Measurements from ENCODE around the gene PAF1.
"Not testable (repeated sequence)": the region's sequence is repeated elsewhere in the genome, so short reads cannot be mapped to it uniquely, and the experiment has no call there.

PAF1 gene

GRCh38 chr19:39380521-39381502 lies 10.1 kb downstream of the PAF1 start:
- H3F3A ChIP-seq (ENCODE audit: insufficient read depth, low read length), result no peaks in the 10 kb centered on the region
- no peak overlapping the region for H3K9ac ChIP-seq (ENCODE audit: low read length)
- no peak overlapping the region for H2AFZ ChIP-seq (ENCODE audit: low read length)
- H3K4me2 ChIP-seq (ENCODE audit: low read length), result no peak overlapping the region
- TF ChIP-seq CTCF (IDR thresholded peaks at IDR 0.05; ENCODE audit: low read length) (no peak), EZH2 (IDR thresholded peaks at IDR 0.05; ENCODE audit: borderline replicate concordance, low read length) (no peak)
- H3K27ac ChIP-seq (ENCODE audit: low read depth, low read length, poor library complexity, severe bottlenecking), result no peak overlapping the region
- no peaks in the 10 kb centered on the region for H3K27me3 ChIP-seq (ENCODE audit: insufficient read depth, low read length)
- H4K20me1 ChIP-seq (ENCODE audit: insufficient read depth, low read length), result no peaks in the 10 kb centered on the region
- no peaks in the 10 kb centered on the region for H3K79me2 ChIP-seq (ENCODE audit: insufficient read depth, low read length)
- H3K9me3 ChIP-seq (ENCODE audit: low read length), result no peaks in the 10 kb centered on the region
- peaks cover 87% of the 10 kb centered on the region for H3K36me3 ChIP-seq (ENCODE audit: insufficient read depth, low read length)
- no peaks in the 10 kb centered on the region for H3K9me2 ChIP-seq (ENCODE audit: low read depth, low read length)
- no peak overlapping the region for H3K4me3 ChIP-seq (ENCODE audit: low read depth, low read length, poor library complexity, severe bottlenecking)
- H3K4me1 ChIP-seq (ENCODE audit: insufficient read depth, low read length, severe bottlenecking), result no peaks in the 10 kb centered on the region

- Histone ChIP-seq H3K27ac (ENCODE audit: low read depth, low read length, poor library complexity, severe bottlenecking) (no peak overlapping the region), H3K9me3 (ENCODE audit: low read length) (no peaks in the 10 kb centered on the region), H3K9ac (ENCODE audit: low read length) (no peak overlapping the region), H3K4me2 (ENCODE audit: low read length) (no peak overlapping the region), H3K36me3 (ENCODE audit: insufficient read depth, low read length) (peaks cover 86% of the 10 kb centered on the region), H2AFZ (ENCODE audit: low read length) (no peak overlapping the region), H3K9me2 (ENCODE audit: low read depth, low read length) (no peaks in the 10 kb centered on the region), H3K4me3 (ENCODE audit: low read depth, low read length, poor library complexity, severe bottlenecking) (no peak overlapping the region), H3K4me1 (ENCODE audit: insufficient read depth, low read length, severe bottlenecking) (no peaks in the 10 kb centered on the region), H3K27me3 (ENCODE audit: insufficient read depth, low read length) (no peaks in the 10 kb centered on the region), H4K20me1 (ENCODE audit: insufficient read depth, low read length) (no peaks in the 10 kb centered on the region), H3K79me2 (ENCODE audit: insufficient read depth, low read length) (no peaks in the 10 kb centered on the region), H3F3A (ENCODE audit: insufficient read depth, low read length) (no peaks in the 10 kb centered on the region)
- TF ChIP-seq EZH2 (IDR thresholded peaks at IDR 0.05; ENCODE audit: borderline replicate concordance, low read length) (no peak), CTCF (IDR thresholded peaks at IDR 0.05; ENCODE audit: low read length) (no peak)
These were observed 11.0 kb downstream of the PAF1 start for GRCh38 chr19:39379865-39380396.

- H3K9me3 ChIP-seq (ENCODE audit: low read length); H4K20me1 ChIP-seq (ENCODE audit: insufficient read depth, low read length); H3K9ac ChIP-seq (ENCODE audit: low read length); H3K4me1 ChIP-seq (ENCODE audit: insufficient read depth, low read length, severe bottlenecking); H3K79me2 ChIP-seq (ENCODE audit: insufficient read depth, low read length); H3K27ac ChIP-seq (ENCODE audit: low read depth, low read length, poor library complexity, severe bottlenecking); H3K27me3 ChIP-seq (ENCODE audit: insufficient read depth, low read length); H3K9me2 ChIP-seq (ENCODE audit: low read depth, low read length); H3F3A ChIP-seq (ENCODE audit: insufficient read depth, low read length); H3K4me2 ChIP-seq (ENCODE audit: low read length); H3K4me3 ChIP-seq (ENCODE audit: low read depth, low read length, poor library complexity, severe bottlenecking); H2AFZ ChIP-seq (ENCODE audit: low read length): not testable (repeated sequence)
- peaks cover 82% of the 10 kb centered on the region for H3K36me3 ChIP-seq (ENCODE audit: insufficient read depth, low read length)
These were observed 11.5 kb downstream of the PAF1 start for GRCh38 chr19:39379366-39379765.

Measured in OCI-LY1 (cell line).